GM13977 (cell line): ENCODE data around the gene B3GNT7.
"Not testable (repeated sequence)": the region's sequence is repeated elsewhere in the genome, so short reads cannot be mapped to it uniquely, and the experiment has no call there.

ENCODE experiments used
- DNase-seq: peaks from one replicate; pipeline ENCODE4 v3.0.0; 2012; ENCODE audit warnings: low spot score
- CTCF ChIP-seq: IDR thresholded peaks from 2 replicates; pipeline ENCODE4 v1.5.1; 2012; ENCODE audit warnings: mild to moderate bottlenecking, control low read depth; ENCODE audit not compliant: insufficient read depth; ENCODE audit errors: extremely low read depth, missing control alignments
- in situ Hi-C: fragments of 300-500 bp; cut with MboI; formaldehyde crosslinking; loops from one replicate; pipeline ENCODE4 v1.12.0; 2022; ENCODE audit warnings: low sequenced_read_pairs, low pct_unique_long_range_greater_than_20kb, mixed read lengths, inconsistent platforms; ENCODE audit not compliant: unreplicated experiment

Gene B3GNT7

GRCh38 chr2:231395188-231396057 is at the start of gene B3GNT7:
B3GNT7 (plus strand) TSS chr2:231395710; CDS start chr2:231395804, 94 bp downstream.
- no peak for TF ChIP-seq CTCF

GRCh38 chr2:231347081-231347480 is 48.4 kb upstream of the B3GNT7 start:
- TF ChIP-seq CTCF, result no peak
- in situ Hi-C loops, result no loop called here
- no peak for DNase-seq

More at GRCh38 chr2:231395188-231396057, at the start of gene B3GNT7:
- peak; percentile 85 for DNase-seq
- in situ Hi-C loops, result no loop called here

GRCh38 chr2:231347638-231348037 is 47.9 kb upstream of the B3GNT7 start:
- no peak for DNase-seq
- no peak for TF ChIP-seq CTCF
- in situ Hi-C loops, result no loop called here

- DNase-seq, result no peak
- no peak for TF ChIP-seq CTCF
- in situ Hi-C loops, result no loop called here
These were observed 47.3 kb upstream of the B3GNT7 start for GRCh38 chr2:231348173-231348572.

- in situ Hi-C loops, result no loop called here
- no peak for DNase-seq
- TF ChIP-seq CTCF, result no peak
These were observed 46.7 kb upstream of the B3GNT7 start for GRCh38 chr2:231348704-231349373.

- in situ Hi-C loops, DNase-seq: not testable (repeated sequence)
These were observed 46.2 kb upstream of the B3GNT7 start for GRCh38 chr2:231349374-231349735.

GRCh38 chr2:231351648-231352047 is 43.9 kb upstream of the B3GNT7 start:
- no peak for TF ChIP-seq CTCF
- in situ Hi-C loops, result no loop called here

More at GRCh38 chr2:231351648-231352047, 43.9 kb upstream of the B3GNT7 start:
- no peak for DNase-seq
